Esophagus squamous epithelium (tissue), 5 donors: ENCODE data around the gene HES2. TPM values are rescaled to one million over a fixed set of nuclear protein-coding genes. Genes with fewer than 3 reads are reported as not detected.

Experiments
- DNase-seq: peaks from one replicate; lab custom pipeline; 2025; lab: John Stamatoyannopoulos, UW
- H3K27ac ChIP-seq, 4 donors: fragments of 200-600 bp; sonication (generic); one replicate each; pipeline ENCODE4 v1.5.1; 2016 to 2019; ENCODE audit warnings: mild to moderate bottlenecking in 1 of 4
- H3K27me3 ChIP-seq, 4 donors: fragments of 200-600 bp; sonication (generic); 1 replicate in 3 of 4; 2 replicates in 1 of 4; pipeline versions ENCODE4 v1.5.1 to v1.6.0; 2017 to 2021; ENCODE audit warnings: antibody characterized with exemption in 1 of 4
- H3K36me3 ChIP-seq, 3 donors: fragments of 200-600 bp; sonication (generic); one replicate each; pipeline ENCODE4 v1.5.1; 2016 to 2019
- H3K4me1 ChIP-seq, 3 donors: fragments of 200-600 bp; sonication (generic); one replicate each; pipeline ENCODE4 v1.5.1; 2017 to 2019
- H3K4me3 ChIP-seq, 4 donors: fragments of 200-600 bp; sonication (generic); 1 replicate in 3 of 4; 2 replicates in 1 of 4; pipeline ENCODE4 v1.5.1; 2016 to 2019; ENCODE audit warnings: mild to moderate bottlenecking in 2 of 4, moderate library complexity in 1 of 4
- H3K9me3 ChIP-seq, 3 donors: fragments of 200-600 bp; sonication (generic); one replicate each; pipeline ENCODE4 v1.5.1; 2016 to 2019
- POLR2A ChIP-seq, 4 donors: fragments of 450-650 bp; IDR thresholded peaks; one replicate each; pipeline ENCODE4 v1.6.1; 2017; ENCODE audit warnings: antibody characterized with exemption in 4 of 4, mild to moderate bottlenecking in 4 of 4, moderate library complexity in 3 of 4
- WGBS, 2 donors: methylation state at CpG; one replicate each; pipeline ENCODE4 v1.1.5; 2018; 5-methylcytosine and 5-hydroxymethylcytosine counted together
- intact Hi-C: fragments of 100-400 bp; cut with DNase I; formaldehyde crosslinking; loops from one replicate; pipeline ENCODE4 v1.15.0; 2022
- total RNA-seq, 4 donors: library from RNA; depleted of rRNA; stranded (reverse); fragments of >200 nt; gene quantifications; one replicate each; pipeline ENCODE4 v1.1.0, GENCODE V29; 2016
- TF ChIP-seq, protein P1 (sequence below), 6 experiments: fragments of 450-650 bp in 4 of 6; fragments of 200-600 bp in 2 of 6; sonication (generic) in 2 of 6; IDR thresholded peaks; one replicate each; pipeline ENCODE4 v1.5.1; 2016 to 2019; ENCODE audit warnings: antibody characterized with exemption in 6 of 6, mild to moderate bottlenecking in 4 of 6, moderate library complexity in 4 of 6
- donor health status: DM: yes; HTN: yes; CAD: no.

HES2 gene
- total RNA-seq, 4 donors from 2014 or later, result 40.5 to 51.9 (median 50.2) TPM

DNA sequence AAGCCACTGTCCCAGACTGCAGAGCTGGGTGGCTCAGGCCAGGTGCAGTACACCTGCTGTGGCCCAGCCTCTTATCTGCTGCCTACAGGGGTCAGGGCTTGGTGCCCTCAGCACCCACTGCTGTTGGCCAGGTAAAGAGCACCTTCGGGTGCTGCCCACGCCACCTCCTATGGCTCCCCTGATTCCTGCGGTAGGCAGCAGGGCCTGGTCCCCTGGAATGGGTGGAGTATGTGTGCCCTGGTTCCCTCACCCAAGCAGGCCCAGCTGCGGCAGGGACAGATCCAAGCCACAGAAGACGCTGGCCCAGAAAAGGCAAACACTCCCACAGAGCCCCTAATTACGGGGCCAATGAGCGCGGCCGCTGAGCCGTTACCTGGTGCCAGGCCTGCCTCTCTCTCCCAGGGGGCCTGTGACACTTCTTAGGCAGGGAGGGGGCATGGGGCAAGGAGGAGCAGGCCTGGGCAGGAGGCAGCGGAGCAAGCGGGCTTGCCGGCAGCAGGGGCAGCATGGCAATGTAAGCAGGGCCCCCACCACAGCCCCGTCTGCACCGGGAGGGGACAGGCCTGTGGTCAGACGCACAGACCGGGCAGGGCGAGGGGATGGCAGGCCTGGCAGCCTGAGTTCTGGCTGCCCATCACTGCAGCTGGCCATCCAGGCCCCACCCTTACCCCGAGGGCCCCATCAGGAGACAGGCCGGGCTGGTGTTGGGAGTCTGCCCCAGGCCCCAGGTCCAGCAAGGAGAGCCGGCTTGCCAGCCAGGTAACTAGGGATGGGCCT lies 23.8 kb upstream of the HES2 start:
- no peak for DNase-seq
- intact Hi-C loops, result no loop called here
- Histone ChIP-seq H3K4me3 (no peak overlapping the region), H3K36me3 (no peaks in the 10 kb centered on the region), H3K9me3 (no peaks in the 10 kb centered on the region), H3K27ac (no peak overlapping the region), H3K4me1 (peaks cover 22 to 39% (median 23%) of the 10 kb centered on the region in 3 donors), H3K27me3 (peaks cover 9 to 90% (median 15%) of the 10 kb centered on the region in 4 donors)
- 67% methylated on average over 3 of the region's 21 CpGs; no CpG with 5 or more reads in 1 of the 2 donors for WGBS, 2 donors
- no peak for TF ChIP-seq POLR2A (IDR thresholded peaks at IDR 0.05)
- TF ChIP-seq, protein P1, sequence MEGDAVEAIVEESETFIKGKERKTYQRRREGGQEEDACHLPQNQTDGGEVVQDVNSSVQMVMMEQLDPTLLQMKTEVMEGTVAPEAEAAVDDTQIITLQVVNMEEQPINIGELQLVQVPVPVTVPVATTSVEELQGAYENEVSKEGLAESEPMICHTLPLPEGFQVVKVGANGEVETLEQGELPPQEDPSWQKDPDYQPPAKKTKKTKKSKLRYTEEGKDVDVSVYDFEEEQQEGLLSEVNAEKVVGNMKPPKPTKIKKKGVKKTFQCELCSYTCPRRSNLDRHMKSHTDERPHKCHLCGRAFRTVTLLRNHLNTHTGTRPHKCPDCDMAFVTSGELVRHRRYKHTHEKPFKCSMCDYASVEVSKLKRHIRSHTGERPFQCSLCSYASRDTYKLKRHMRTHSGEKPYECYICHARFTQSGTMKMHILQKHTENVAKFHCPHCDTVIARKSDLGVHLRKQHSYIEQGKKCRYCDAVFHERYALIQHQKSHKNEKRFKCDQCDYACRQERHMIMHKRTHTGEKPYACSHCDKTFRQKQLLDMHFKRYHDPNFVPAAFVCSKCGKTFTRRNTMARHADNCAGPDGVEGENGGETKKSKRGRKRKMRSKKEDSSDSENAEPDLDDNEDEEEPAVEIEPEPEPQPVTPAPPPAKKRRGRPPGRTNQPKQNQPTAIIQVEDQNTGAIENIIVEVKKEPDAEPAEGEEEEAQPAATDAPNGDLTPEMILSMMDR (IDR thresholded peaks at IDR 0.05), result no peak

DNA sequence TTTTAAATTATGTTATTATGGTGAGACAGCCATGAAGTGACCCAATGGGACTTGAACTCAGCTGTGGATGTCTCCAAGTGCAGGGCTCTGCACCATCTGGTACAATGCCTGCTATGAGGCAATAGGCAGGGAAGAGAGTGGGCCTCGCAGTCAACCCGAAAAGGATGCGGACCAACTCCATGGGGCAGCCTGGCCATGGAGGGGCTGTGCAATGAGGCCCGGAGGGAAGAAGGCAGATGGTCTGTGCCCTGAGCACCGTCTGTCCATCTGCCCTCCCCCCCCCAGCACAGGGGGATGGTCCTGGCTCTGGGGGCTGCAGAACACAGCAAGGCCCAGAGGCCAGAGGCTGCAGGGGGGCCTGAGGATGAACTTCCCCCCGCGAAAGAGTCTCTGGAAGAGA lies 21.9 kb upstream of the HES2 start:
- Histone ChIP-seq H3K27me3 (peaks cover 0 to 90% (median 2%) of the 10 kb centered on the region in 4 donors), H3K4me1 (peaks cover 5 to 24% (median 6%) of the 10 kb centered on the region in 3 donors), H3K4me3 (no peak overlapping the region), H3K9me3 (no peaks in the 10 kb centered on the region), H3K27ac (no peak overlapping the region), H3K36me3 (no peaks in the 10 kb centered on the region)
- 80 to 84% methylated on average over 2 to 6 of the region's 7 CpGs for WGBS, 2 donors
- intact Hi-C loops, result no loop called here
- no peak for TF ChIP-seq POLR2A (IDR thresholded peaks at IDR 0.05)
- TF ChIP-seq, protein P1 (IDR thresholded peaks at IDR 0.05), result no peak
- no peak for DNase-seq

DNA sequence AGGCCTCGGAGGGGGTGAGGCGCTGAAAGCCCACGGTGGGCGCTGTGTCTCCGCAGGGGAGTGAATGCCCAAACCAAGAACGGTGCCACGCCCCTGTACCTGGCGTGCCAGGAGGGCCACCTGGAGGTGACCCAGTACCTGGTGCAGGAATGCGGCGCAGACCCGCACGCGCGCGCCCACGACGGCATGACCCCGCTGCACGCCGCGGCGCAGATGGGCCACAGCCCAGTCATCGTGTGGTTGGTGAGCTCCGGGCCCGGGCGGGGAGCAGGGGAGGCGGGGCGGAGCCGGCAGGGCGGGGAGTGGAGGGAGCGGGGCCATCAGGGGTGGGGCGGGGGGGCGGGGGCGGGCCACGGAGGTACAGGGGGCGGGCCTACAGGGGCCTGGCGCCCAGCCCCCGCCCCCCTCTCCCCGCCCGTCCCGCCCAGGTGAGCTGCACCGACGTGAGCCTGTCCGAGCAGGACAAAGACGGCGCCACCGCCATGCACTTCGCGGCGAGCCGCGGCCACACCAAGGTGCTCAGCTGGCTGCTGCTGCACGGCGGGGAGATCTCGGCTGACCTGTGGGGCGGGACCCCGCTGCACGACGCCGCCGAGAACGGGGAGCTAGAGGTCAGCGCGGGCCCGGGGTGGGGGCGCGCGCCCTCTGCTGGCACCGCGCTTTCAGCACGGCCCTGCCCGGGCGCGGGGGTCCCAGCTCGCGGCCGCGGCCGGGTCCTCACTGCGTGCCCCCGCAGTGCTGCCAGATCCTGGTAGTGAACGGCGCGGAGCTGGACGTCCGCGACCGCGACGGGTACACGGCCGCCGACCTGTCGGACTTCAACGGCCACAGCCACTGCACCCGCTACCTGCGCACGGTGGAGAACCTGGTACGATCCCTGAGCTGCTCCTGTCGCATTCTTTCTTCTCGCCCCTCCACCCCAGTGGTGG lies 20.7 kb upstream of the HES2 start:
- H3K36me3 ChIP-seq, result no peaks in the 10 kb centered on the region
- peak overlapping the region in 3 of 4 donors; percentile 25 to 57 (median 37) for H3K4me3 ChIP-seq
- intact Hi-C loops, result no loop called here
- H3K4me1 ChIP-seq, result peaks cover 5 to 21% (median 6%) of the 10 kb centered on the region in 3 donors
- TF ChIP-seq, protein P1 (IDR thresholded peaks at IDR 0.05), result peak in 3 of 6 experiments; percentile 10 to 40 (median 24)
- no peak for TF ChIP-seq POLR2A (IDR thresholded peaks at IDR 0.05)
- 27% methylated on average over 35 of the region's 101 CpGs; no CpG with 5 or more reads in 1 of the 2 donors for WGBS, 2 donors
- H3K27me3 ChIP-seq, result peaks cover 0 to 81% (median 2%) of the 10 kb centered on the region in 4 donors
- no peak for DNase-seq
- H3K9me3 ChIP-seq, result no peaks in the 10 kb centered on the region
- H3K27ac ChIP-seq, result no peak overlapping the region

DNA sequence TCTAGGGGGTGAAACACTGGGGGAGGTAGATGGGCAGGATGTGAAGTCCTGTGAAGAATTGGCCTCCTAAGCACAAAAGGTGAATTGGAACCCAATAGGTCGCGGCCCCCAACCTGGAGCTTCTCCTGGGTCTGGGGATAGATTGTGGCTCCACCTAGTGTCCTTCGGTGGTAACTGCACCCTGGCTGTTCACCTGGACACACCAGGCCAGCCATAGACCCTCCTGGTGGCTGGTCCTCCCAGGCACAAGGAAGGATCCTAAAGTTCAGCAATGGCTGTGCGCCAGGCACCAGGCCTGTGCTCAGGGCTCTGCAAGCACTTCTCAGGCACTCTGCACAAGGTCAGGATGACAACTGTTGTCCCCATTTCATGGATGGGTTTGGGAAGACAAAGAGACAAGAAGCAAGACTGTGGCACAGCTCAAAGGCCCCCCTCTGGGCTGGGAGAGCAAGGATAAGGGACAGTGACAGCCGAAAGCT lies 18.4 kb upstream of the HES2 start:
- Histone ChIP-seq H3K4me1 (peaks cover 5 to 21% (median 6%) of the 10 kb centered on the region in 3 donors), H3K9me3 (no peaks in the 10 kb centered on the region), H3K4me3 (no peak overlapping the region), H3K36me3 (no peaks in the 10 kb centered on the region), H3K27me3 (peaks cover 0 to 60% (median 2%) of the 10 kb centered on the region in 4 donors), H3K27ac (no peak overlapping the region)
- TF ChIP-seq, protein P1 (IDR thresholded peaks at IDR 0.05), result peak; percentile 81 to 95 (median 91)
- no peak for TF ChIP-seq POLR2A (IDR thresholded peaks at IDR 0.05)
- no peak for DNase-seq
- intact Hi-C loops, result no loop called here
- WGBS, 2 donors, result 0 to 15% methylated on average over 3 to 5 of the region's 5 CpGs
